Measurements from ENCODE around the gene CTSK. TPM values are rescaled to one million over a fixed set of nuclear protein-coding genes. Genes with fewer than 3 reads are reported as not detected.
"Not testable (repeated sequence)": the region's sequence is repeated elsewhere in the genome, so short reads cannot be mapped to it uniquely, and the experiment has no call there.

The CTSK gene
- 24.3 to 28.3 TPM (median 27.5 TPM) in 3 replicates for total RNA-seq

DNA sequence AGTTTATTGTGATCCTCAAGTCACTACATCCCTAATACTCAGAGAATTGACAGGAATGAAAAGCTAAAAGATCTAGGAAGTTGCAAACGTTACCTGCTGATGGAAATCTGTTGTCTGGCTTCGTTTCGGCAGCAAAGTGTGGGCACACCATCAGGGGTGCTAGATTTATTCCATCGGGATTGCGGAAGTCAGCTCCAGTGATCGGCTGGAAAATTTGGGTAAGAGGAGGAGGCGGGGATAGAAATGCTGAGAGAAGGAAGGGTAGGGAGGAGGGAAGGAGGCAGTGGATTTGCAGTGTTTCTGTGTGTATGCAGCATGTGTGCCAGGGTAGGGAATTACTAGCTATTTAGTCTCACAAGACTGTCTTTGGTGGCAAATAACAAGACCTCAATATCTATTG is at the start of gene CTSK:
Gene CTSK, minus strand, starts transcription at position 140 of the 400 bp plus-strand sequence. CDS start 1,455 bp downstream, outside the sequence.
- peak within 1 kb of the TSS; percentile 88 for H3K27ac Mint-ChIP-seq
- peak within 1 kb of the TSS; percentile 68 for H3K4me3 Mint-ChIP-seq
- DNase-seq (ENCODE audit: low spot score in 2 of 2, unreplicated experiment in 2 of 2) = no peak

DNA sequence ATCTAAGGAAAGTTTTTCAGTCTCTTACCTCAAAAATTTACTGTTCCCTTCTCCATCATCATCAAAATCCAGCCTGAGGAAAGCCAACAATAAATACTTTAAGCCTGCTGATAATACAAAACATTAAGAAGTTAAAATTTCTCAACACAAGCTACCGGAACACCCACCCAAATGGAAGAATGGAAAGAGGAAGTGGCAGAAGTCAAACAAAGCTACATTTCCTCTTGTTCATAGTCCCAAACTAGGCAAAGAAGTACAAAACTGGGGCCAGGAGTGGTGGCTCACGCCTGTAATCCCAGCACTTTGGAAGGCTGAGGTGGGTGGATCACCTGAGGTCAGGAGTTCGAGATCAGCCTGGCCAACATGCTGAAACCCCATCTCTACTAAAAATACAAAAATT is 44.7 kb upstream of the CTSK start:
- Mint-ChIP-seq H3K36me3 (peaks cover 38% of the 10 kb centered on the region), H3K9me3 (peaks cover 17% of the 10 kb centered on the region), H3K27ac (peak overlapping the region; percentile 37)
- H3K4me3 Mint-ChIP-seq; DNase-seq (ENCODE audit: low spot score in 2 of 2, unreplicated experiment in 2 of 2); H3K27me3 Mint-ChIP-seq (ENCODE audit: low read depth); H3K4me1 Mint-ChIP-seq: not testable (repeated sequence)

More for the DNA sequence above, at the start of gene CTSK:
- H3K9me3 Mint-ChIP-seq = no peaks in the 10 kb centered on the region
- H3K36me3 Mint-ChIP-seq = peaks cover 4% of the 10 kb centered on the region
- H3K4me1 Mint-ChIP-seq = peaks cover 23% of the 10 kb centered on the region
- H3K27me3 Mint-ChIP-seq (ENCODE audit: low read depth) = no peaks in the 10 kb centered on the region
- TF ChIP-seq, protein P1, sequence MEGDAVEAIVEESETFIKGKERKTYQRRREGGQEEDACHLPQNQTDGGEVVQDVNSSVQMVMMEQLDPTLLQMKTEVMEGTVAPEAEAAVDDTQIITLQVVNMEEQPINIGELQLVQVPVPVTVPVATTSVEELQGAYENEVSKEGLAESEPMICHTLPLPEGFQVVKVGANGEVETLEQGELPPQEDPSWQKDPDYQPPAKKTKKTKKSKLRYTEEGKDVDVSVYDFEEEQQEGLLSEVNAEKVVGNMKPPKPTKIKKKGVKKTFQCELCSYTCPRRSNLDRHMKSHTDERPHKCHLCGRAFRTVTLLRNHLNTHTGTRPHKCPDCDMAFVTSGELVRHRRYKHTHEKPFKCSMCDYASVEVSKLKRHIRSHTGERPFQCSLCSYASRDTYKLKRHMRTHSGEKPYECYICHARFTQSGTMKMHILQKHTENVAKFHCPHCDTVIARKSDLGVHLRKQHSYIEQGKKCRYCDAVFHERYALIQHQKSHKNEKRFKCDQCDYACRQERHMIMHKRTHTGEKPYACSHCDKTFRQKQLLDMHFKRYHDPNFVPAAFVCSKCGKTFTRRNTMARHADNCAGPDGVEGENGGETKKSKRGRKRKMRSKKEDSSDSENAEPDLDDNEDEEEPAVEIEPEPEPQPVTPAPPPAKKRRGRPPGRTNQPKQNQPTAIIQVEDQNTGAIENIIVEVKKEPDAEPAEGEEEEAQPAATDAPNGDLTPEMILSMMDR (IDR thresholded peaks at IDR 0.05; ENCODE audit: unreplicated experiment) = no peak

- not testable (repeated sequence) for H3K27me3 Mint-ChIP-seq (ENCODE audit: low read depth); H3K4me3 Mint-ChIP-seq; H3K4me1 Mint-ChIP-seq; DNase-seq (ENCODE audit: low spot score in 2 of 2, unreplicated experiment in 2 of 2); H3K27ac Mint-ChIP-seq
- Mint-ChIP-seq H3K36me3 (peaks cover 41% of the 10 kb centered on the region), H3K9me3 (peaks cover 17% of the 10 kb centered on the region)
Observed at GRCh38 chr1:150850801-150851362, 42.8 kb upstream of the CTSK start.

DNA sequence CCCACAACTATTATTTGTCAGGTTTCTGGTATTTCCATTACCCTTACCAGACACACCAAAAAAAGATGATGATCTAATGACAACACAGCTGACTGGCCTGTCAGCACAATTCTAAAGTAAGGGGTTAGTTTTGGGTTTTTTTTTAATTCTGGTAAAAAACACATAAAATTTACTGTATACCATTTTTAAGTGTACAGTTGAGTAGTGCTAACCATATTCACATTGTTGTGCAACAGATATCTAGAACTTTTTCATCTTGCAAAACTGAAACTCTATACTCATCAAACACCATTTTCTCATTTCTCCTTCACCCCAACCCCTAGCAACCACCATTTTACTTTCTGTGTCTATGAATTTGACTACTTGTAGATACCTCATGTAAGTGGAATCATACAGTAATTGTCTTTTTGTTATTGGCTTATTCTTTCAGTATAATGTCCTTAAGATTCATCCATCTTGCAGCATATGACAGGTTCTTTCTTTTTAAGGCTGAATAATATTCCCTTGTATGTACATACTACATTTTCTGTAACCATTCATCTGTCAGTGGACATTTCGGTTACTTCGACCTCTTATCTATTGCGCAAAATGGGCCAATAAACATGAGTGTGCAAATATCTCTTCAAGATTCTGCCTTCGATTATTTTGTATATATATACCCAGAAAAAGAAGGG is 38.5 kb upstream of the CTSK start:
- Mint-ChIP-seq H3K4me3 (no peak overlapping the region), H3K36me3 (peaks cover 13% of the 10 kb centered on the region), H3K4me1 (peaks cover 3% of the 10 kb centered on the region), H3K9me3 (no peaks in the 10 kb centered on the region), H3K27me3 (ENCODE audit: low read depth) (no peaks in the 10 kb centered on the region), H3K27ac (no peak overlapping the region)
- no peak for DNase-seq (ENCODE audit: low spot score in 2 of 2, unreplicated experiment in 2 of 2)
- TF ChIP-seq, protein P1 (IDR thresholded peaks at IDR 0.05; ENCODE audit: unreplicated experiment) = no peak

- no peaks in the 10 kb centered on the region for H3K27me3 Mint-ChIP-seq (ENCODE audit: low read depth)
- no peaks in the 10 kb centered on the region for H3K9me3 Mint-ChIP-seq
- H3K36me3 Mint-ChIP-seq = peaks cover 25% of the 10 kb centered on the region
- TF ChIP-seq, protein P1 (IDR thresholded peaks at IDR 0.05; ENCODE audit: unreplicated experiment) = no peak
- no peak overlapping the region for H3K4me3 Mint-ChIP-seq
- H3K27ac Mint-ChIP-seq = no peak overlapping the region
- no peak for DNase-seq (ENCODE audit: low spot score in 2 of 2, unreplicated experiment in 2 of 2)
- peaks cover 9% of the 10 kb centered on the region for H3K4me1 Mint-ChIP-seq
Observed at GRCh38 chr1:150843474-150843873, 35.4 kb upstream of the CTSK start.

DNA sequence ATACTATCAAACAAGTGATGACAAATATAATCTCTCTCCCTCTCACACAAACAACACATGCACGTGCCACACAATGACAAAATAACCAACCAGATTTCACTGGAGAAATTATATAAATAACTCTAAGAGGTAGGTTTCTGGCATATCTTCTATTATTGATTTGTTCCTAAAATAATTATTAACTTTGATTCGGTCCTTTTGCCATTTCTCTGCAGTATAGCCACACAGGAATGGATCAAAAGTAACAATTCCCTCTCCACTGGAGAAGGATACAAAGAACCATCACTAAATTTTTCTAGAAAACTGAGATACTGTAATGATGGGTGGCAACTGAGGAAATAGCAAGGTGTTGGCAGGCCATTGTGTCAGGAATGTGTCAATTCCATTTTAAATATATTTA is 34.9 kb upstream of the CTSK start:
- TF ChIP-seq, protein P1 (IDR thresholded peaks at IDR 0.05; ENCODE audit: unreplicated experiment) = no peak

More for the DNA sequence above, 34.9 kb upstream of the CTSK start:
- Mint-ChIP-seq H3K36me3 (peaks cover 25% of the 10 kb centered on the region), H3K4me3 (no peak overlapping the region), H3K27ac (no peak overlapping the region), H3K4me1 (peaks cover 11% of the 10 kb centered on the region), H3K27me3 (ENCODE audit: low read depth) (no peaks in the 10 kb centered on the region), H3K9me3 (no peaks in the 10 kb centered on the region)
- DNase-seq (ENCODE audit: low spot score in 2 of 2, unreplicated experiment in 2 of 2) = no peak

All from mesothelial cell of epicardium (in vitro differentiated cells).